ENCODE results near the gene ARL6IP5.

The ARL6IP5 gene

GRCh38 chr3:69080233-69080920 lies 4.4 kb upstream of the ARL6IP5 start, which contains the start of gene UBA3:
Gene UBA3, minus strand, starts transcription at chr3:69080365. Its CDS starts 12 bp downstream, at chr3:69080353.
- peak within 1 kb of the TSS; percentile 85 for H3K27ac Mint-ChIP-seq
- no peaks in the 10 kb centered on the region for H3K27me3 Mint-ChIP-seq
- H3K36me3 Mint-ChIP-seq = peaks cover 5% of the 10 kb centered on the region
- peak within 1 kb of the TSS; percentile 80 for H3K4me3 Mint-ChIP-seq
- peaks cover 69% of the 10 kb centered on the region for H3K4me1 Mint-ChIP-seq
- ATAC-seq = peak; percentile 80
- H3K9me3 Mint-ChIP-seq = no peaks in the 10 kb centered on the region

- H3K27ac Mint-ChIP-seq = peak overlapping the region; percentile 85
- peaks cover 72% of the 10 kb centered on the region for H3K4me1 Mint-ChIP-seq
- no peaks in the 10 kb centered on the region for H3K27me3 Mint-ChIP-seq
- no peak for ATAC-seq
- H3K9me3 Mint-ChIP-seq = no peaks in the 10 kb centered on the region
- peak overlapping the region; percentile 31 for H3K4me3 Mint-ChIP-seq
- peaks cover 8% of the 10 kb centered on the region for H3K36me3 Mint-ChIP-seq
These were observed 3.0 kb upstream of the ARL6IP5 start for GRCh38 chr3:69081583-69082262.

- H3K36me3 Mint-ChIP-seq = peaks cover 6% of the 10 kb centered on the region
- H3K27ac Mint-ChIP-seq = peak overlapping the region; percentile 85
- H3K4me3 Mint-ChIP-seq = peak overlapping the region; percentile 55
- no peak for ATAC-seq
- H3K27me3 Mint-ChIP-seq = no peaks in the 10 kb centered on the region
- no peaks in the 10 kb centered on the region for H3K9me3 Mint-ChIP-seq
- H3K4me1 Mint-ChIP-seq = peaks cover 65% of the 10 kb centered on the region
These were observed 2.4 kb upstream of the ARL6IP5 start for GRCh38 chr3:69082361-69082760.

- peak overlapping the region; percentile 55 for H3K4me3 Mint-ChIP-seq
- no peaks in the 10 kb centered on the region for H3K9me3 Mint-ChIP-seq
- ATAC-seq = peak; percentile 79
- peaks cover 61% of the 10 kb centered on the region for H3K4me1 Mint-ChIP-seq
- peak overlapping the region; percentile 85 for H3K27ac Mint-ChIP-seq
- H3K36me3 Mint-ChIP-seq = peaks cover 6% of the 10 kb centered on the region
- no peaks in the 10 kb centered on the region for H3K27me3 Mint-ChIP-seq
These were observed 1.9 kb upstream of the ARL6IP5 start for GRCh38 chr3:69082805-69083204.

GRCh38 chr3:69085168-69085832 lies 563 bp downstream of the ARL6IP5 start:
- Mint-ChIP-seq H3K4me3 (peak overlapping the region; percentile 98), H3K9me3 (no peaks in the 10 kb centered on the region), H3K27me3 (no peaks in the 10 kb centered on the region), H3K4me1 (peaks cover 61% of the 10 kb centered on the region), H3K27ac (peak overlapping the region; percentile 85), H3K36me3 (peaks cover 12% of the 10 kb centered on the region)
- ATAC-seq = peak; percentile 18

GRCh38 chr3:69085833-69086722 lies 1.3 kb downstream of the ARL6IP5 start:
- H3K27me3 Mint-ChIP-seq = no peaks in the 10 kb centered on the region
- no peak for ATAC-seq

GRCh38 chr3:69087030-69087791 lies 2.5 kb downstream of the ARL6IP5 start:
- no peaks in the 10 kb centered on the region for H3K27me3 Mint-ChIP-seq
- peaks cover 23% of the 10 kb centered on the region for H3K36me3 Mint-ChIP-seq
- peaks cover 66% of the 10 kb centered on the region for H3K4me1 Mint-ChIP-seq
- ATAC-seq = no peak
- H3K4me3 Mint-ChIP-seq = peak overlapping the region; percentile 55
- H3K27ac Mint-ChIP-seq = peak overlapping the region; percentile 87
- no peaks in the 10 kb centered on the region for H3K9me3 Mint-ChIP-seq

More at GRCh38 chr3:69085833-69086722, 1.3 kb downstream of the ARL6IP5 start:
- no peaks in the 10 kb centered on the region for H3K9me3 Mint-ChIP-seq
- H3K4me1 Mint-ChIP-seq = peaks cover 66% of the 10 kb centered on the region
- peak overlapping the region; percentile 98 for H3K4me3 Mint-ChIP-seq
- peaks cover 18% of the 10 kb centered on the region for H3K36me3 Mint-ChIP-seq
- H3K27ac Mint-ChIP-seq = peak overlapping the region; percentile 85

- peaks cover 23% of the 10 kb centered on the region for H3K36me3 Mint-ChIP-seq
- peak overlapping the region; percentile 74 for H3K4me3 Mint-ChIP-seq
- H3K27me3 Mint-ChIP-seq = no peaks in the 10 kb centered on the region
- peaks cover 63% of the 10 kb centered on the region for H3K4me1 Mint-ChIP-seq
- peak overlapping the region; percentile 87 for H3K27ac Mint-ChIP-seq
- no peaks in the 10 kb centered on the region for H3K9me3 Mint-ChIP-seq
- ATAC-seq = no peak
These were observed 3.3 kb downstream of the ARL6IP5 start for GRCh38 chr3:69088063-69088462.

GRCh38 chr3:69090021-69090420 lies 5.3 kb downstream of the ARL6IP5 start:
- H3K27me3 Mint-ChIP-seq = no peaks in the 10 kb centered on the region
- peak overlapping the region; percentile 53 for H3K4me3 Mint-ChIP-seq
- no peaks in the 10 kb centered on the region for H3K9me3 Mint-ChIP-seq
- peaks cover 65% of the 10 kb centered on the region for H3K4me1 Mint-ChIP-seq
- peak overlapping the region; percentile 87 for H3K27ac Mint-ChIP-seq
- ATAC-seq = no peak
- H3K36me3 Mint-ChIP-seq = peaks cover 23% of the 10 kb centered on the region

GRCh38 chr3:69091389-69092029 lies 6.8 kb downstream of the ARL6IP5 start:
- Mint-ChIP-seq H3K9me3 (no peaks in the 10 kb centered on the region), H3K27me3 (no peaks in the 10 kb centered on the region), H3K4me3 (peak overlapping the region; percentile 77), H3K27ac (peak overlapping the region; percentile 87), H3K36me3 (peaks cover 23% of the 10 kb centered on the region), H3K4me1 (peaks cover 70% of the 10 kb centered on the region)
- ATAC-seq = peak; percentile 22

- peaks cover 73% of the 10 kb centered on the region for H3K4me1 Mint-ChIP-seq
- H3K27ac Mint-ChIP-seq = peak overlapping the region; percentile 87
- ATAC-seq = peak; percentile 91
- peaks cover 24% of the 10 kb centered on the region for H3K36me3 Mint-ChIP-seq
- peak overlapping the region; percentile 77 for H3K4me3 Mint-ChIP-seq
- H3K27me3 Mint-ChIP-seq = no peaks in the 10 kb centered on the region
- H3K9me3 Mint-ChIP-seq = no peaks in the 10 kb centered on the region
These were observed 7.3 kb downstream of the ARL6IP5 start for GRCh38 chr3:69092030-69092516.

- Mint-ChIP-seq H3K36me3 (peaks cover 31% of the 10 kb centered on the region), H3K9me3 (no peaks in the 10 kb centered on the region), H3K4me3 (peak overlapping the region; percentile 55), H3K27ac (peak overlapping the region; percentile 87), H3K4me1 (peaks cover 76% of the 10 kb centered on the region), H3K27me3 (no peaks in the 10 kb centered on the region)
- no peak for ATAC-seq
These were observed 9.9 kb downstream of the ARL6IP5 start for GRCh38 chr3:69094467-69095205.

- Mint-ChIP-seq H3K4me1 (peaks cover 74% of the 10 kb centered on the region), H3K4me3 (peak overlapping the region; percentile 58), H3K27me3 (no peaks in the 10 kb centered on the region), H3K9me3 (no peaks in the 10 kb centered on the region), H3K27ac (peak overlapping the region; percentile 87), H3K36me3 (peaks cover 37% of the 10 kb centered on the region)
- no peak for ATAC-seq
These were observed 10.9 kb downstream of the ARL6IP5 start for GRCh38 chr3:69095636-69096035.

All from stimulated activated memory B cell treated with anti-CD40 and anti-IgM and Interleukin-4, amounts not matched to agents 10 μg/mL and 1 μg/mL and 100 μg/mL, for 72 hours (primary cell).